ENCODE results near the gene RER1.

The RER1 gene, protein sequence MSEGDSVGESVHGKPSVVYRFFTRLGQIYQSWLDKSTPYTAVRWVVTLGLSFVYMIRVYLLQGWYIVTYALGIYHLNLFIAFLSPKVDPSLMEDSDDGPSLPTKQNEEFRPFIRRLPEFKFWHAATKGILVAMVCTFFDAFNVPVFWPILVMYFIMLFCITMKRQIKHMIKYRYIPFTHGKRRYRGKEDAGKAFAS

DNA sequence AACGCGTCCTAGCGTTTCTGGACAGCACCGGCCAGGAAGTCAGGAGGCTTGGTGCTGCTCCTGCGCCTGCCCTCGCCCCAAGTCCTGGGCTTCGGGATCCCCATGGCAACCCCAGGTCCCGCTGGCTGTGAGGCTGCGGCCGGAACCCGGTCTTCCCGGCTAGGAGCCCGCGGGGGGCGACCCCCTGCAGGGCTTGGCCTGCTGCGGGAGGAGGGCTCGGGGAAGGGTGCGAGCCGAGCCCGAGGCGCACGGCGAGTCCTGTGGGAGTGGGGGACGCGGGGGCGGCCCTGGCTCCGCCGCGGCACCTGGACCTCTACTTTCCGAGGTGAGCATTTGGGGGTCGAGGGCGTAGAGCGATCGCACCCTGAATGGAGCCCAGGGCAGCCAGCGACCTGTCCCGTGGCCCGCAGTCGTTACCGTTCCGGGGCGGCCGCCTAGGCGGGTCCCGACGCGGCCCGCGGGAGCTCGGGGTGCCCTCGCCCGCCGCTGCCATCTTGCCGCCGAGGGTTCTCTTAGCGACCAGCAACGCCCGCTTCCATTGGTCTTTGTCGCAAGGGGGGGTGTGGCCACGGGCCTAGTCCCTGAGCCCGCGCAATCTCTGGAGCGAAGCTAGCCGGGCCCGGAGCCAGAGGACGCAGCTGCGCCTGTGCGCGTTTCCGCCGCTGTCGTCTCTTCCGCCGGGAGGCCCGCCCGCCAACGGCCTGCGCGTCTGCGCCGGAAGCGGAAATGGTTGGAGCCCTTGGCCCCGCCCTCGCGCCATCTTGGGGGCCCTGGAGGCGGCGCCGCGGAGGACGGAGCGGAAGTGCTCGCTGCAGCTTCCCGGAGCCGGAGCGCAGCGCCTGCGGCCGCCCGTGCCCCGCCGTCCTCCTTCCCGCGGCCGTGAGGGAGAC lies at the start of gene RER1, which contains the start of gene MORN1:
Gene RER1, plus strand, starts transcription at position 801 of the 890 bp plus-strand sequence. CDS start 3,950 bp downstream, outside the sequence.
Gene MORN1, minus strand, starts transcription at position 514 of the 890 bp plus-strand sequence. Its CDS starts 21 bp downstream, at position 493.
- DNase-seq (ENCODE audit: low read depth in 2 of 2), result peak; percentile 97 to 98

DNA sequence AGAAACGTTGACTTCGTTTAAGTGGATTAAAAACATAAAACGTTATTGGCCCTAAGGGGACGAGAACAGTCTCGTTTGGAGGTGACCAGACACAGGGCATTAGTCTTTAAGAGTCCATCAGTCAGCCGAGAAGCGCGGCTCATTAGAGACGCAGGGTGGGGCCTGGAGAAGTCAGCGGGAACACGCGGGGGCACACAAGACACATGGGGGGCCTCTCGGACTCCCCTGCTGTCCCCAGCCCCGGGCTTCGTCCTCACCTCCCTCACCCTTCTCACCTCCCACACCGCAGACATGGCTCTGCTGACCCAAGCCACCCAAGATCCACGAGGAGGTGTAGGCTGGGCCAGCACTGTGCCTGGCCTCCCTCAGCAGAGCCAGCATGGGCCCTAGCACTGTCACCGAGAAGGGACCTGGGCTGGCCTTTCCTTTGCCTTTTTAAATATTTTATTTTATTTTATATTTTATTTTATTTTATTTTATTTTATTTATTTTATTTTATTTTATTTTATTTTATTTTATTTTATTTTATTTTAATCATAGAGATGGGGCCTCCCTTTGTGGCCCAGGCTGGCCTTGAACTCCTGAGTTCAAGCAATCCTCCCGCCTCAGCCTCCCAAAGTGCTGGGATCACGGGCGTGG lies 49.1 kb upstream of the RER1 start:
- no peak for DNase-seq (ENCODE audit: low read depth in 2 of 2)

DNA sequence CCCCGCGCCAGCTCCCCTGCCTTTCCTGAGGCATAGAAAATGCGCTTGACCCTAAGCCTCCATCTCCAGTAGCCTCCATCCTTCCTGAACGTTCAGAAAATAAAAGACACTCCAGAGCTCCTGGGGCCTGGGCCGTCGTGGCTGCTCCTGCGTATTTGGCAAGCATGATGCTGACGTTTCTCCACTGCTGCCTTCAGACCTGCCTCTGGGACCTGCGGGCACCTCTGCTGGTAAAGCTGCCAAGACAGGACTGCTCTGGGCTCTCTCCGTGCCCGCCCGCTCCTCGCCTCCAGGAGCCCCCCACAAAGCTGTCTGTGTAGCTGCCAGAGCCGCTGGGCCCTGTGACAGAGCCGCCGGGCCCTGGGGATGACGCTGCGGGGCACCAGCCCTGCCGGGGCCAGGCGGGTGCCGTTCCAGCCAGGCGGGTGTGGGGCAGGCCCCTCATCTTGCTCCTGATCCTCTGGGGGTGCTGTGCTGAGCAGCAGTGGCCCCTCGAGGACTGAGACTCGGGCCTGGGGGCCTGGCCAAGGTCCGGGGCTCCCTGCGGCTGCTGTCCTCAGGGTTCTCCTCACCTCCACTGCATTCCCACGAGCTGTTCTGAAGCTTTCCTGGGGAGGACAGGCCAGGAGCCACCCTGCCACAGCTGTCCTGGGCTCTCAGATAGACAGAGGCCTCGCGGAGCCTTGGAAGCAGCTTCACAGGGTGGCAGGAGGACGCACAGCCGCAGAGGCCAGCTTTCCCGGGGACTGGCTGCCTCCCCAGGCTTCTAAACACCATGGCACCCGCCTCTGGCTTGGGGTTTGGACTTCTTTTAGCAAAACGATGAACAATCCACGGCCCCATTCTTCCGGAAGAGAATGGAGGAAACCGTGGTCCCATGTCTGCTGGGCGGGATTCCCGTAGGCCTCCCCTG lies 48.4 kb upstream of the RER1 start:
- no peak for DNase-seq (ENCODE audit: low read depth in 2 of 2)

DNA sequence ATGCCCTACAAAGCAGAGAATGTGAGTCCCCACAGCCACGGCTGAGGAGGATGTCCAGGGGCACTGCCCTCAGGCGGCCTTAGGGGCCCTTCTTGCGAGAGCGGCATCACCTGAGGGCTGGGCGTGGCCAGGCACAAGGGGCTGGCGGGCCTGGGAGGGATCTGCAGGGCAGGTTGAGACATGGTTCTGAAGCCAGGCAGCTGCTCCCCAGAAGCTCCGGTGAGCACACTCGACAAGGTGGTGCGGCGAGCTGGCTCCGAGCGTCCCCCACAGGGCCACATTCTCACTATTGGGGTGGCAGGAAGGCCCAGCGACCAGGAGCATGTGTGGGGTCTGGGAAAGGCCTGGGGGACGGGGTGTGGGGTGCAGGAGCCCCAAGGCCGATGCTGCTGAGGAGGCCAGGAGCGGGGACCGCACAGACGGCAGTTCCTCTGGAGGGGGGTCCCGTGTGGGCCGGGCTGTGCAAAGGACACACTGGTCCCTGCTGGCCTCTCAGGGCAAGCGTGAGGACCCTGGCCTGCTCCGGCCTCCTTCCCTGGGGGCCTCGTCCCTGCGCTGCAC lies 47.4 kb upstream of the RER1 start:
- DNase-seq (ENCODE audit: low read depth in 2 of 2), result no peak

DNA sequence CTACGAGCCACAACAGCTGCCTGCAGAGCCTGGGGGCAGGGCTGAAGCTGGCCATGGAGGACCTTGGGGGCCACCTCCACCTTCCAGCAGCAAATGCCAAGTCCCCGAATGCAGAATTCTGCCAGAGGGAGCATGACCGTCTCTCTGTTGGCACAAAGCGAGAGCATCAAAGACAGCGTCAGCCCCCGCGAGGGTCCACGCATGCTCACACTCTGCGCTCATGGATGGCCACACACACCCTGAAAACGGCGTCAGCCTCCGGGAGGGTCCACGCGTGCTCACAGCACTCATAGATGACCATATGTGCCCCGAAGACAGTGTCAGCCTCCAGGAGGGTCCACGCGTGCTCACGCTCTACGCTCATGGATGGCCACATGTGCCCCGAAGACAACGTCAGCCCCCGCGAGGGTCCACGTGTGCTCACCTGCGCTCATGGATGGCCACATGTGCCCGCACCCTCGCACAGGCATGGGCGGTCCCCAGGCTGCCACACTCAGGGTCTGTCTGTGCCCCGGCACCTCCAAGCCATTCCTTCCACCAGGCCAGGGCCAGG lies 46.8 kb upstream of the RER1 start:
- no peak for DNase-seq (ENCODE audit: low read depth in 2 of 2)

DNA sequence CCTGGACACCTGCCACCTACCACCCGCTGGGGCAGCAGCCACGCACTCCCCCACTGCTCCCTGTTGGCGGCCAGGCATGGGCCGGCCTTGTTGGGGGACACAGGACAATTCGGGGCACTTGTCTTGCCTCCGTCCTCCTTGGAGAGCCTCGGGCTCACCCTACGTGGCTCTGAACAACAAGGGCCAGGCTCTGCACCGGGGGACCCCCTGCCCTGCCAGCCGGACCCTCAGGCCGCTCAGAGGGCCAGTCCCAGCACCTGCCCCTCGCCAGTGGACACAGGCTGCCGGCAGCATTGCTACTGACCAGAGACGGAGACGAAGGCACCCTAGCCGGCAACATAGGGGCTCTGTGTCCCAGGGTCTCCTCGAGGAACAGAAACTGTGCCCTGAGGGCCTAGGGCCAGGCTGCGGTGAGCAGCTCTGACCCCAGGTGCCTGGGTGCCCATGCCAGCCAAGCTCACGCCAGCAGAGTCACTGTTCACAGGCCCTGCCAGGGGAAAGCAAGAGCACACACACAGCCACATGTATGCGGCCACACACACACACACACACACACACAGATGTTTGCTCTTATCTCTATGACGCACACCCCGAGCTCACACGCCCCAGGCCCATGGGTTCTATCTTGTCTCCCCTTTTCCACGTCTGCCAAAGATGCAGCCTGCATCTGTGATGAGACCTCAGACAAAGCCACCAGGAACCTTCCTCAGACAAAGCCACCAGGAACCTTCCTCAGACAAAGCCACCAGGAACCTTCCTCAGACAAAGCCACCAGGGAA lies 46.2 kb upstream of the RER1 start:
- no peak for DNase-seq (ENCODE audit: low read depth in 2 of 2)

DNA sequence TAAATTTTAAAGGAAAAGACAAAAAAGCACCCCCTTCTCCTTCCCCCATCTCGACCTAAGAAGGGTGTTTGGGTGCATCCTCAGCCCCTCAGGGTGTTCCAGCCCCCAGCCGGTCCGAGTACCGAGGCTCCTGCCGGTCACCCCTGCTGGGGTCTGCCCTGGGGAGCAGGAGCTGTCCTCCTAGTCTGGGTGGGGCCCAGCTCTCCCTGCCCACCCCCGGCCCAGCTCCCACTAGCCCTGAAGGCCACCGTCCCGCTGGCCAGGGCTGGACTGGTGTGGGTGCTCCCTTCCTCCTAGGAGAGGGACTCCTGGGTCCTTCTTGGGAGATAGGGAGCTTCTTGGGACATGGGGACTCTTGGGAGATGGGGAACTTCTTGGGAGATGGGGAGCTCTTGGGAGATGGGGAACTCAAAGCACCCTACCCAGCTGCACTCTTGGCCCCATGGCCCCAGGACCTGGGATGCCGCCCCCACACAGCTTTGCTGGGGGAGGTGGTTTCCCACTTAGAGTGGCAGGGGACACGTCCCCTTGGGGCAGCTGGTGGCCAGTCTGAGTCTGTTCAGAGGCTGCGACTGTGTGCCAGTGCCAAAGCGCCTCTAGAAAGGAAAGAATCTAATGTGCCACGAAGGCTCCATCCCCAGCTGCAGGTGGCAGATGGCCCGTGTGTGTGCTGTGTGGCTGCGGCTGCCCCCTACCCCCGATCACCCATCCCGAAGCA lies 44.8 kb upstream of the RER1 start:
- no peak for DNase-seq (ENCODE audit: low read depth in 2 of 2)

DNA sequence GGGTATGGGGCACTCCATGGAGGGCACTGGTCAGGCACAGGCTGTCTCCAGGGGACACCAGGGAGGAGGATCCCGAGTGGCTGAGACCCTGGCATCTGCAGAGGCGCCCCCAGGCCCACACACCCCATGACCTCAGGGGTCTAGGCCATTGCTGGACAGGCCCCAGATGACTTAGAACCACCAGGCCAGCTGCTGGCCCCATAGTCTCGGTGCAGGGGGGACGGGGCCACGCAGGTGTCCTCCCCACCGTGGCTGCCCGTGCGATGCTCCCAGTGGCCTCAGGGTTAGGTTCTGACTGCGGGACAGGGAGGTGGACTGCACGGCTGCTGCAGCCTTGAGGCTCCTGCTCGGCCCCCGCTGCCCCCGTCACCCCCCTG lies 44.2 kb upstream of the RER1 start:
- no peak for DNase-seq (ENCODE audit: low read depth in 2 of 2)

DNA sequence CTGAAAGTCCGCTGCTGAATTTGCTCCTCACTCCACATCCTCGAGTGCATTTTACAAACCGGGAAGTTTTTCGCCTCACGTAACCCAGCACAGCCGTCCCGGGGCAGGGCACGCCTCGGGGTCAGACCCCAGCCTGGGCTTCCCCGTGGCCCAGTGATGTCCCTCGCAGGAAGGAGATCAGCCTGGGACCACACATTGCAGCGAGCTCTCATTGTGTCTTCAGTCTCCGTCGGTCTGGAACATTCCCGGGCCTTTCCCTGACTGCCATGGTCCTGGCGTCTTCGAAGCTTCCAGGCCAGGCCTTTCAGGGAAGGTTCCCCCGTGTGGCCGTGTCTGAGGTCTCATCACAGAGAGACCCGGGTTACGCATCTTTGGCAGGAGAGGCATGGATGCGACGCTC lies 43.7 kb upstream of the RER1 start:
- no peak for DNase-seq (ENCODE audit: low read depth in 2 of 2)

DNA sequence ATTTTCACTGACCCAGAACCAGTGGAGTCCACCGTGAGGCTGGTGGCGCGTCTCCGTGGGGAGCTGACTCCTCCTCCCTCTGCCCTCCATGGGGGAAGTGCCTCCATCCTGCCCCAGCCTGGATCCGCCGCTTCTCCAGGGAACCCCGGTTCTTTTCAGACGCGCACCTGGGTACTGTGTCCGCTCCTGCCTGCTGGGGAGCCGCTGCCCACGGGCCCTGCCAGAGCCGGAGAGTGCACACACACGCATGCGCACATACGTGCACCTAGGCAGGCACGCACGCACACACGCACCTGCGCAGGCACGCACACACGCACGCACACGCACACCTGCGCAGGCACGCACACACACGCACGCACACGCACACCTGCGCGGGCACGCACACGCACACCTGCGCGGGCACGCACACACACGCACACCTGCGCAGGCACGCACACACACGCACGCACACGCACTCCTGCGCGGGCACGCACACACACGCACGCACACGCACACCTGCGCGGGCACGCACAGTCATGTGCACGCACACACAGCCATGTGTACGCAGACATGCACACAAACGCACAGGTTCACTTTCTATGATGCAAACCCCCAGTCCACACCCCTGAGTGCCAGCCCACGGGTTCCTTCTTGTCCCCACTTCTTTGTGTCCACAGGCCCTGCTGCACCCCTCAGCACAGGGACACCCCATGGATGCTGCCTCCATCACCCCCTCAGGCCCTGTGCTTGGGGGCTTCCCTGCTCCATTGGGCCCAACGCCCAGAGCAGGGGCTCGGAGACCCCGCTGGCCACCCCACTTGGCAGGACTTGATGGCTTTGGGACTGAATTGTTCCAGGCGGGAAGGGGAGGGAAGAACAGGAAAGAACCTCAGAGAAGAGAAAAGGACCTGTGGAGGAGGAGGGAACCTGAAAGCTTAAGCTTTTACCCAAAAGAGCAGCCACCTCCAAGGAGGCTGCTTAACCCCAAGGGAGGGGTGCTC lies 43.0 kb upstream of the RER1 start:
- no peak for DNase-seq (ENCODE audit: low read depth in 2 of 2)

DNA sequence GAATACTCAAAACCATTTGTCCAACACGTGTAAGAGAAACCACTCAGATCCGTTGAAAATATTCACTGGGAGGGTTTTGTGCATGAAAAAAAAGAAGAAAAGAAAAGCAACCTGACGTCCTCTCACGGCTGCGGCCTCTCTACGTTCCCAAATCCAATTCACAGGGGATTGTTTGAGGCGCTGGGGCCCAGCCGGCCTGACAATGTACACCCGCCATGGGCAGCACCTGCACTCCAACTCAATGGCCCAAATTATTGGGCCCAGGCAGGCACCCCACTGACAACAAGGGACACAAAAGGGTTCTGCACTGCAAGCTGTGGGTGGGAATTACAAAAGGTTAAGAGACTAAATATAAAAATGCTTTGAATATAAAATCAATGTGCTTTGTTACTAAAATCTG lies 41.8 kb upstream of the RER1 start:
- DNase-seq (ENCODE audit: low read depth in 2 of 2), result no peak

DNA sequence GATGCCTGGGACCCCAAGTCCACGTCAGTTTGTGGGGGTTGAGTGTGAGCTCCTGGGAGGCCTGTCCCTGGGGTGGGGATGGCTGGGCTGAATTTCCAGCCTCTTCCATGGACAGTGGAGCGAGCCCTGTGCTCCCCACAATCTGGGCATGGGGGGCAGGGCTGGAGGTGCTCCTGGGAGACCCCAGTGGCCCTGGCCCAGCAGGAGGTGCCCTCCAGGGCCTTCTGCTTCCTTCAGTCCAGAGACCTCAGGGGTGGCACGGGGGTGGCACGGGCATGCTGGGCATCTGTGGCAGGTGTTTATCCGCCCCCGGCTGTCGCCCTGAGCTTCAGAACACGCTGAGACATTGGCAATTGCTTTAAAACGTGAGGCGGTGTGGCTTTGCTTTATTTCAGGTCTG lies 41.1 kb upstream of the RER1 start:
- DNase-seq (ENCODE audit: low read depth in 2 of 2), result no peak

DNA sequence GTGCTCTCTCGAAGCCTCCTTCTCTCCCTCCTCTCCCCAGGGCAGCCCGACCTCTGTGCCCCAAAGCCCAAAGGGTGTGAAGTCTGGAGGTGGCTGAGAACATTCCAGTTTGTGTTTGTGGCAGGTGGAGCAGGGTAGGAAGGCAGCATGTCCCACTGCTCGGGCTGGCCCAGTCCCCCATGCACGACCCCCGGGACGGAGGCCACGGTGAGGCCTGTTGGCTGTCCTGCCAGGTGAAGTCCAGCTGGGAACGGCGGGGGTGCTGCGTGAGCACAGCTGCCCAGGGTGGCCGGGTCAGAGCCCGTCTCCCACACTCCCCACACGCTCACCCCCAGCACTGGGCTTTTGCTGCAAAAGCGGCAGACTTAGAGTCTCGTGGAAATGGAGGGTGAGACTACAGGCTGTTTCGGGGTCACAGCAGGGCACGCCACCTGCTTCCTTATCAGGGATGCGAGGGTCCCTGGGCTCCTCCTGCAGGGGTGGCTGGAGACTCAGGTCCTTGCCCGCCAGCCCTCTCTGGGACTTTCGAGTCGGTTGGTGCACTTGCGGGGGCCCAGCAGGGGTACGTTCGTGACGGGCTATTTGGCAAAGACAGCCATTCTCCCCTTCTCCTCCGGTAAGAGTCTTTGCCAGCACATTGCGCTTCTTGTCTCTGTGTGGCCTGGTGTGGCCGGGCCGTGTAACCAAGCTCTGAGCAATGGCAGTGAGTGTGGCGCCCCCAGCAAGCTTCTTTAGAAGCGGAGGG lies 40.6 kb upstream of the RER1 start:
- DNase-seq (ENCODE audit: low read depth in 2 of 2), result no peak

DNA sequence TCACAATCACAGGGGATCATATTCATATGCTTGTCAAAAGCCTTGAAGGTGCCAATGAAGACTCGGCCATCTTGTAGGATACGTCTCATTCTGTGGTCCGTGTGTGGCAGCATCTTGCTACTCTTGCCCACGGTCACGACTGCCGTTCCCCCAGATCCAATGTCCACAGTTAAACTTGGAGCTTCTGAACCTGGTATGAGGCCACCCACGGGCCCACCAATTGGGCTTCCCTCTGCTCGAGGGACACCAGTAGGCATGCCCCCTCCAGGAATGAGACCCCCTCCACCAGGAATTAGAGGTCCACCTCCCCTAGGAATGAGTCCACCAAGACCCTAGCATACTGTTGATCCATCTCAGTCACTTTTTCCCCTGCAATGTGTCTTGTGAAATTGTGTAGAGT lies 39.9 kb upstream of the RER1 start:
- DNase-seq (ENCODE audit: low read depth in 2 of 2), result no peak

DNA sequence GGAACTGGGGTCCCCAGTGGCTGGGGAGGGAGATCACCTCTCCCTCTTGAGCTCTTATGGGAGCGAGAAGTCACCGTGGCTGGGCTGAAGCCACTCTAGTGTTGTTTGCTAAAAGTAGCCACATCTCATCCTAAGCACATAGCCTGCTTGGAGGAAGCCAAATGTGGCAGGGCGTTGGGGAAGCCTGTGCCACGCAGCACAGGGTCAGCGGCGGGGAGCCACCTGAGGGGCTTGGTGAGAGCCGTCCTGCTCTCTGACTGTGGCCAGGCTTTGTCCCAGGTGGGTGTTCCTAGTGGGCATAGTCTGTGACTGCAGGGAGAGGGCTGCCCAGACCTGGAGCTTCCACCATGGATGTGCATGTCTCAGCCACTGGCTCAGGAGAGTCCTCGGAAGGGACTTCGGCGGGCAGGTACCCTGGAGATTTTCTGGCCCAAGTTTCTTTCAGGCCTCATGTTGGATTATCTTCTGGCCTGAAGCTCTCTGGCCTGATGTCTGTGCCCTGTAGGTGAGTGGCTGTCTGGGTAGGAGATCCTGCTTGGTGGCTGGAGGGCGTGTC lies 39.2 kb upstream of the RER1 start:
- DNase-seq (ENCODE audit: low read depth in 2 of 2), result no peak

DNA sequence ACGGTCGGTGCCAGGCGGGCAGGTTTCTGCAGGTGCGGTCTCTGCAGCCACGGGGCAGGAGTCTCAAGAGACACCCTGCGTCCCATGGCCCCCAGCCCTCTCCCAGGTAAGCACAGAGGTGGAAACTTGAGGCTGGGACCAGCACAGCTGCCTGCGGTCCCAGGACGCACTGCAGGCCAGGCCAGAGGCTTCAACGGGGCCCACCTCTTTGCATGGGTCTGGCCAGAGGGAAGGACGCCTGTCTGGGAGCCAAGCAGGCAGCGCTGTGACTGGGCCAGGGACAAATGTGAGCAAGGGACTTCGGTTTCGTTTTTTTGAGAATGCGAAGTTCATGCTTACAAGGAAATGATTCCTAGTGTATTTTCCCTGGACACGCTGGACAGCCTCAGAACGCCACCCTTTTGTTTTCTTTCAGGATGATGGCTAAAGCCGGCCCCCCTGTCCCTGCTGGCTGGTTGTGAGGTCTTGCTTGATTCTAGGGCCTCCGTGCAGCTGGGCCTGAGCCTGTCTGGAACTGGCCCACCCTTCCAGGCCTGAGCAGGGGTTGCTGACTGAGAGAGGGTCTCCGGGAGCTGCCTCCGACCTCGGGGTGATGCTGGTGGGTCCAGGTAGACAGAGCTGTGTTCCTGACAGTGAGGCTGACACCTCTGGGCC lies 38.6 kb upstream of the RER1 start:
- DNase-seq (ENCODE audit: low read depth in 2 of 2), result no peak

Data from activated CD8-positive, alpha-beta memory T cell treated with anti-CD3 and anti-CD28 coated beads for 4 hours (primary cell).